Endothelial cell (in vitro differentiated cells): ENCODE data around the gene HAVCR2. TPM values are rescaled to one million over a fixed set of nuclear protein-coding genes. Genes with fewer than 3 reads are reported as not detected.
"Not testable (repeated sequence)": the region's sequence is repeated elsewhere in the genome, so short reads cannot be mapped to it uniquely, and the experiment has no call there.

Source experiments
- DNase-seq: peaks from one replicate; pipeline ENCODE4 v3.0.0; 2021; ENCODE audit warnings: low spot score
- H3K27ac Mint-ChIP-seq: one replicate; pipeline ENCODE4 v1.8.0; 2021; ENCODE audit warnings: mixed read lengths, inconsistent platforms; ENCODE audit not compliant: unreplicated experiment
- H3K27me3 Mint-ChIP-seq: one replicate; pipeline ENCODE4 v1.8.0; 2021; ENCODE audit warnings: mild to moderate bottlenecking, moderate library complexity, mixed read lengths, inconsistent platforms; ENCODE audit not compliant: unreplicated experiment
- H3K36me3 Mint-ChIP-seq: one replicate; pipeline ENCODE4 v1.8.0; 2021; ENCODE audit warnings: mild to moderate bottlenecking, low read depth, mixed read lengths, inconsistent platforms; ENCODE audit not compliant: unreplicated experiment
- H3K4me1 Mint-ChIP-seq: one replicate; pipeline ENCODE4 v1.8.0; 2021; ENCODE audit warnings: mild to moderate bottlenecking, mixed read lengths, inconsistent platforms; ENCODE audit not compliant: unreplicated experiment
- H3K4me3 Mint-ChIP-seq: one replicate; pipeline ENCODE4 v1.8.0; 2021; ENCODE audit warnings: mild to moderate bottlenecking, mixed read lengths, inconsistent platforms; ENCODE audit not compliant: unreplicated experiment
- H3K9me3 Mint-ChIP-seq: one replicate; pipeline ENCODE4 v1.8.0; 2021; ENCODE audit warnings: mixed read lengths, inconsistent platforms; ENCODE audit not compliant: unreplicated experiment
- total RNA-seq: library from RNA; stranded (reverse); fragmentation: NEBNext Ultra II Directional; extraction: Animal tissue kit (Norgen Biotek cat#: 25700); gene quantifications from one replicate; pipeline ENCODE4 v1.2.1, GENCODE V29; 2021; ENCODE audit not compliant: unreplicated experiment
- TF ChIP-seq, protein P1 (sequence below): fragments of 200-600 bp; sonication (generic); IDR thresholded peaks from one replicate; pipeline ENCODE4 v1.5.0; 2021; ENCODE audit warnings: antibody characterized with exemption; ENCODE audit not compliant: unreplicated experiment

HAVCR2 gene
- total RNA-seq, 1 donor from 2014 or later, result 0.15 TPM

DNA sequence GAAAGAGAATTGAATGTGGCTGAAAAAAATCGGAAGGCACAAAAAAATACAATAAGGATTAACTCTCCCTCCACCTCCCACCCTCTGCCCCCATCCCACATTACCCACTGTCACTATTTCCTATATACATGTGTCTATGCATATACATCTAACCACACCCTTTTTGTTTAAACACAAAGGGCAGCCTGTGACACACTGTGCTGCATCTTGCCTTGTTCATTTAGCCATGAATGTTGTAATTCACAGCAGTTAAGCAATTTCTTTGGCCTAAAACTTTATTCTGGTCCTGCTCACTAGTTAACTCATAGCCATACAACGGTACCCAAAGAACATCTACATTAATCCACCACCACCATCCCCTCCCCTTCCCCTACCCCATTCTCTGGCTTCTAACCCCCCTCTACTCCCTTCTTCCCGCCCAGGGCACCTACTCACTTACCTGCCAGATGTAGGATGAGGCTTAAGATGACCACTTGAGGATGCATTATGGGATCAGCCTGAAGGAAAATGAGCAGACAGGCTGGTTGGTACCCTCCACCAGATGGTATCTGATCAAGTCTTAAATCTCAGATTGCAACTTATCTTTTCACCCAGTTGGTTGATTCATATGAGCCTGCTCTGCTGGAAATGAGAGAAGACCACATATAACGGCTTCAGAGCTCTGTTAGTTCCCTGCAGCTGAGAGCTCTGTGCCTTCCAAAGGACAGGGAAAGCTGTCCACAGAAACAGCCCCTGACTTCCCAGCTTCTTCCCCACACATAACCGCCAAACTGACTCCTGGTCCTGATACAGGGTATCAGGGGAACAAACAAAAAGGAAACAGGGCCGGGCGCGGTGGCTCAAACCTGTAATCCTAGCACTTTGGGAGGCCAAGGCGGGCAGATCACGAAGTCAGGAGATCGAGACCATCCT lies 51.1 kb downstream of the HAVCR2 start:
- peaks cover 5% of the 10 kb centered on the region for H3K4me1 Mint-ChIP-seq
- H3K4me3 Mint-ChIP-seq, result no peak overlapping the region
- H3K27ac Mint-ChIP-seq, result no peak overlapping the region
- H3K36me3 Mint-ChIP-seq, result no peaks in the 10 kb centered on the region
- no peaks in the 10 kb centered on the region for H3K9me3 Mint-ChIP-seq
- TF ChIP-seq, protein P1, sequence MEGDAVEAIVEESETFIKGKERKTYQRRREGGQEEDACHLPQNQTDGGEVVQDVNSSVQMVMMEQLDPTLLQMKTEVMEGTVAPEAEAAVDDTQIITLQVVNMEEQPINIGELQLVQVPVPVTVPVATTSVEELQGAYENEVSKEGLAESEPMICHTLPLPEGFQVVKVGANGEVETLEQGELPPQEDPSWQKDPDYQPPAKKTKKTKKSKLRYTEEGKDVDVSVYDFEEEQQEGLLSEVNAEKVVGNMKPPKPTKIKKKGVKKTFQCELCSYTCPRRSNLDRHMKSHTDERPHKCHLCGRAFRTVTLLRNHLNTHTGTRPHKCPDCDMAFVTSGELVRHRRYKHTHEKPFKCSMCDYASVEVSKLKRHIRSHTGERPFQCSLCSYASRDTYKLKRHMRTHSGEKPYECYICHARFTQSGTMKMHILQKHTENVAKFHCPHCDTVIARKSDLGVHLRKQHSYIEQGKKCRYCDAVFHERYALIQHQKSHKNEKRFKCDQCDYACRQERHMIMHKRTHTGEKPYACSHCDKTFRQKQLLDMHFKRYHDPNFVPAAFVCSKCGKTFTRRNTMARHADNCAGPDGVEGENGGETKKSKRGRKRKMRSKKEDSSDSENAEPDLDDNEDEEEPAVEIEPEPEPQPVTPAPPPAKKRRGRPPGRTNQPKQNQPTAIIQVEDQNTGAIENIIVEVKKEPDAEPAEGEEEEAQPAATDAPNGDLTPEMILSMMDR, result no peak
- H3K27me3 Mint-ChIP-seq, result peaks cover 3% of the 10 kb centered on the region
- no peak for DNase-seq

DNA sequence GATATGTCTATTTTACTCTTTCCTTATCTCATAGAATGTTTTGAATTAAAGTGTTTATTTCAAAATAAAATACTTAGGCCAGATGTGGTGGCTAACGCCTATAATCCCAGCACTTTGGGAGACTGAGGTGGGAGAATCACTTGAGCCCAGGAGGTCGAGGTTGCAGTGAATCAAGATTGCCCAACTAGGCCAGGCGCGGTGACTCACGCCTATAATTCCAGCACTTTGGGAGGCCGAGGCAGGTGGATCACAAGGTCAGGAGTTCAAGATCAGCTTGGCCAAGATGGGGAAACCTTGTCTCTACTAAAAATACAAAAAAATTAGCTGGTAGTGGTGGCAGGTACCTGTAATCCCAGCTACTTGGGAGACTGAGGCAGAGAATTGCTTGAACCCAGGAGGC lies 52.0 kb downstream of the HAVCR2 start:
- not testable (repeated sequence) for DNase-seq, H3K9me3 Mint-ChIP-seq, H3K36me3 Mint-ChIP-seq, H3K4me1 Mint-ChIP-seq, H3K27me3 Mint-ChIP-seq, H3K27ac Mint-ChIP-seq, H3K4me3 Mint-ChIP-seq

DNA sequence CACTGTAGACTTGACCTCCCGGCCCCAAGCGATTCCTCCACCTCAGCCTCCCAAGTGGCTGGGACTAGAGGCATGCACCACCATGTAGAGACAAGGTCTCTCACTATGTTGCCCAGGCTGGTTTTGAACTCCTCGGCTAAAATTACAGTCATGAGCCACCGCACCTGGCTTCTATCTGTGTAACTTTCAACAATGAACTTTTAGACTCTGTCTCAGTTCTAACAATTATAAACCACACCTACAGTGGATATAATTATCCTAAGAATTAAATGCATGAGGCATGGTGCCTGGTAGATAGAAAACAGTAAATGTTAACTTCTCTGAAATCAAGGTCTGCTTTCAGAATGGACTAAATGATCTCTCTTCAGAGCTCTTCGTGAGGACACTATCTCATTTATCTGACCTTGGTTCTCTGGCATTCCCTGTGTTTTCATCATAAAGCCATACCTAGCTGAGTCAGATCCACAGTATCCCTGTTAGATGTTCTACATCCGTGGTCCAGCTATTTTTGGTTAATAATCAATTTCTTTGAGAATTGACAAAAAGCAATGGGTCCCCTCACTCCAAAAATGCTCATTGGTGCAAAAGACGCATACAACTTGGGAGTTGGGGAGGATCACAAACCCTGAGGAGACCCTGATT lies 57.1 kb downstream of the HAVCR2 start:
- no peak for DNase-seq
- no peak overlapping the region for H3K27ac Mint-ChIP-seq
- no peak overlapping the region for H3K4me3 Mint-ChIP-seq
- no peaks in the 10 kb centered on the region for H3K36me3 Mint-ChIP-seq
- H3K4me1 Mint-ChIP-seq, result peaks cover 20% of the 10 kb centered on the region
- TF ChIP-seq, protein P1, result no peak
- no peaks in the 10 kb centered on the region for H3K9me3 Mint-ChIP-seq
- peaks cover 2% of the 10 kb centered on the region for H3K27me3 Mint-ChIP-seq

DNA sequence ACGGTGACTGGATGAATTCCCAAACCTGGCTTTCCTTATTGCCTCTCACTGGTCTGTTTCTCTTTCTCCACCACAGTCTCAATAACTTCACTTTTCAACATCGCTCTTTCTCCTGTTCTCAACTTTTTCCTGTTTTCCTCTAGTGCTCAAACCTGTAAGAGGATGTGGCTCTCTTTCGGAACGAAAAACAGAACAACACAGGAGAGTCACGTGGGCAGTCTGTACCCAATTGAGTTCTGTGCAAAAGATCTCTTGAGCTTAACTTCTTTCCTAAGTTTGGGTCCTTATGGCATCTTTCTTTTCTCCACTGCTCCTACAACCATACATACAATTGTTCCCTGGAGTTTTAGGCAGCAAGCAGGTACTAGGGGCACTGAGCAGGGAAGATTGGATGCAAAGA lies 58.8 kb downstream of the HAVCR2 start:
- peak overlapping the region; percentile 68 for H3K27ac Mint-ChIP-seq
- no peaks in the 10 kb centered on the region for H3K36me3 Mint-ChIP-seq
- TF ChIP-seq, protein P1, result no peak
- no peak for DNase-seq
- H3K4me1 Mint-ChIP-seq, result peaks cover 20% of the 10 kb centered on the region
- H3K9me3 Mint-ChIP-seq, result no peaks in the 10 kb centered on the region
- H3K4me3 Mint-ChIP-seq, result no peak overlapping the region
- H3K27me3 Mint-ChIP-seq, result peaks cover 2% of the 10 kb centered on the region

DNA sequence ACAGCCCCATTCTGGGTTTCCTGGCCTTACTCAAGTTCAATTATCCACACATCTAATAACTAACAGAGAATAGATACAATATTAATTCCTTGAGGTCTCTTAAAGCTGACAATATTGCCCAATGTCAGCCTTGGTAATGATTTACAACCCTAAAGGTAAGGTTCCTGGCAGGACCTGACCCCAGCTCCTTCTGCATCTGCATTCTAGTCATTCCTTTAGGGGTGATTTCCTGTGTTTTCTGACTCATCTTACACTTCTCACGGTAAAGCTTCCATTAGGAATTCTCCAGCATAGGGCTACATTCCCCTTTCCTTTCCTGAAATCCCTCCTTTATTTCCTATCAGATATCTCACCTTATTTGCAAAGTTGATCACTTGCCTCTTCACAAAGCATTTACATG lies 59.2 kb downstream of the HAVCR2 start:
- no peak overlapping the region for H3K4me3 Mint-ChIP-seq
- peak overlapping the region; percentile 68 for H3K27ac Mint-ChIP-seq
- no peak for DNase-seq
- peaks cover 20% of the 10 kb centered on the region for H3K4me1 Mint-ChIP-seq
- H3K36me3 Mint-ChIP-seq, result no peaks in the 10 kb centered on the region
- H3K9me3 Mint-ChIP-seq, result no peaks in the 10 kb centered on the region
- H3K27me3 Mint-ChIP-seq, result peaks cover 2% of the 10 kb centered on the region
- TF ChIP-seq, protein P1, result no peak
